ENCODE measurements around the gene FBXO36.

FBXO36 gene

GRCh38 chr2:229974266-229974665 lies 52.0 kb downstream of the FBXO36 start:
- no peak for DNase-seq

GRCh38 chr2:229980431-229981184 lies 58.3 kb downstream of the FBXO36 start:
- no peak for DNase-seq

GRCh38 chr2:229993236-229993635 lies 70.9 kb downstream of the FBXO36 start:
- DNase-seq: no peak

DNA sequence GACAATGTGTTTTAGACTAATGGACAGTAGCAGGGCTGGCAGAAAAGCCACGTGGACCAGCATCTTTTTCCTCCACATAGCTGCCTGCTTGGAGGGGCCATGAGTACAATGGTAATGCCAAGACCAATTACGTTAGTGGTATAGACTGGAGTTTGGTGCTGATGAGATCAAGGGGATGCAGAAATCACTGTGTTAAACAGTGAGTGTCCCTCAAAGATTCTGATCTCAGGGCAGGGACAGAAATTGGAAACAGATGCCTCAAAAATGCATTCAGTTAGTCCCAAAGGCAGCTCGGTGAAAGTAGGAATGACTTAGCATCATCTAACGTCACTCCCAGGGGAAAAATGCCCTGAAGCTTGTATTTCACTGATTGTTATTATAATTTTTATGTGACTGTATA lies 74.0 kb downstream of the FBXO36 start:
- DNase-seq: no peak

DNA sequence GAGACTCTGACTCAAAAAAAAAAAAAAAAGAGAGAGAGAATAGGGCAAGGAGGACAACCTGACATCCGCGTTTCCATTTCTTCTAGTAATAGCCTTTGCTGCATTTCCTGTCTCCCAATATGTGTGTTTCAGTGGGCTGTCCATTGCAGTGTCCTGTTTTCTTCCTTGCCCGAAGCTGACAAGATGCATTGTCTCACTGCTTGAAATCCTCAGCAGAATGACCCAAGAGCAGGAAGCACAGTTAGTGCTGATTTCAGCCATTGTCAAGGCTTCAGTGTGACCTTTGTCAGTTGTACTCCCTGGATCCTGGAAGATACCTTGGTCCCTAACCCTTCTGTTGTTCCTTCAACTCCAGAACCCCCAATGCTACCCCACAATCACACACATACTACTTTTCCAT lies 75.3 kb downstream of the FBXO36 start:
- DNase-seq: no peak

DNA sequence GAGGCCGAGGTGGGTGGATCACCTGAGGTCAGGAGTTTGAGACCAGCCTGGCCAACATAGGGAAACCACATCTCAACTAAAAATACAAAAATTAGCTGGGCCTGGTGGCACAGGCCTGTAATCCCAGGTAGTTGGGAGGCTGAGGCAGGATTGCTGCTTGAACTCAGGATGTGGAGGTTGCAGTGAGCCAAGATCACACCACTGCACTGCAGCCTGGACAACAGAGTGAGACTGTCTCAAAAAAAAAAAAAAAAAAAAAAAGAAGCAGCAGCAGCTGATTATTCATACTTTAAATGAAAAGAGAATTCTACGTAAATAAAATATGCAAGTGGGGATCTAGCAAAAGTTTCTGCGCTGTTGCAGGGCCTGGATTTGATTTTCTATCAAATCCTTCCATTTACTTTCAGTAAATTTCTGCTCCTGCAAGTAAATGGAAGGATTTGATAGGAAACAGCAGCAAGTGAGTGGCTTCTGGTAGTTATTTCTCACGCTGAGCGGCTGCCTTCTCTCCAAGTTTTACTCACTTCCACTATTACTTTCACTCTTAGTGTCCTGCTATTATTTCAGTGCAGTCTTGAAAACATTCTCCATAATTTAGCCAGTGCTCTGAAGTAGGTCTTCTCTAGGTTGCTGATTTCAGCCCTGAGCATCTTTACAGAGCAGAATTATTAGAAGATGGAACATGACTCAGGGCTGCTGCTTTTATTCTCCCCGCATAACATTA lies 78.0 kb downstream of the FBXO36 start:
- DNase-seq: no peak

DNA sequence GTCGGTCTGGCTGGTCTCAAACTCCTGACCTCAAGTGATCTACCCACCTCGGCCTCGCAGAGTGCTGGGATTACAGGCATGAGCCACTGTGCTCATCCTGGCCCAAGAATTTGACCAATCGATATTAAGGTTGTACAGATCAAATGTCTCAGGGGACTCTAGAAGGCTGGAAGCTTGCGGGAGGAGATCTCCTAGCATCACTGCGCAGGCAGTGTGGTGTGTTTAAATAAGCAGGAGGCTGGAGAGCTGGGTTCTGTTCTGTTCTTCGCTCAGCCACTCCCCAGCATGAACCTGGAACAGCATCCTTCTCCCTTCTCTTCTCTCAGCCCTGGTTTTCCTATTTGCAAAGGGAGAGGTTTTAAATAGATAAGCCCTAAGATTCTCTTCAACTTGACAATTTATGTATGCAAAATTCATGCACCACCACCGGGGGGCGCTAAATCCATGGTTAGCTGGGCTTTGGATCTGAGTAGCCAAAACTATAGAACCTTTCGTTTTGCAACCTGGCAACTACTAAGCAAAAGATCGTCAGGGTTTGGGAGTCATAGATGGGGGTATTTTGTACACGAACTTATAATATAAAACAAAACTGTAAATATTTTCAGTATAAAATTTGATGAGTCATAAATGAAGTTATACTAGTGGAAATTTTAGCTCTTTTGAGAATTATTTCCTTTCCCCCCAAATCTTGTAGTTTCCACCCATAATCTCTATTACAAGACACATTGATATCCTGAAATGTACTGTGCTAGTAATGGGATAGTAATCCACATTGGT lies 85.8 kb downstream of the FBXO36 start:
- DNase-seq: peak; percentile 86

GRCh38 chr2:230008708-230009066 lies 86.4 kb downstream of the FBXO36 start:
- DNase-seq: no peak

DNA sequence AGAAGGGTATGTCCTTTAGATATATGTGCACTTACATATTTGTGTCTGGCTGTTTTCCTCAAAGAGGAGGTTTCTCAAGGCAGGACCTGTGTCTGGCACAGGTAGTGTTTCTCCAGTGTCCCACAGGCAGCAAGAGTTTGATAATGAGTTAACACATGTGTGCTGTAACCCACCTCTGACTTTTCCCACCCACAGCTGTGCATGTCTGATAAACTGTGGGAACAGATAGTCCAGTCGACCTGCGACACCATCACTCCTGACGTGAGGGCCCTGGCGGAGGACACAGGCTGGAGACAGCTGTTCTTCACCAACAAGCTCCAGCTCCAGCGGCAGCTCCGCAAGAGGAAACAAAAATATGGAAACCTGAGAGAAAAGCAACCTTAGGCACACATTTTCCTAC lies 88.2 kb downstream of the FBXO36 start:
- no peak for DNase-seq

DNA sequence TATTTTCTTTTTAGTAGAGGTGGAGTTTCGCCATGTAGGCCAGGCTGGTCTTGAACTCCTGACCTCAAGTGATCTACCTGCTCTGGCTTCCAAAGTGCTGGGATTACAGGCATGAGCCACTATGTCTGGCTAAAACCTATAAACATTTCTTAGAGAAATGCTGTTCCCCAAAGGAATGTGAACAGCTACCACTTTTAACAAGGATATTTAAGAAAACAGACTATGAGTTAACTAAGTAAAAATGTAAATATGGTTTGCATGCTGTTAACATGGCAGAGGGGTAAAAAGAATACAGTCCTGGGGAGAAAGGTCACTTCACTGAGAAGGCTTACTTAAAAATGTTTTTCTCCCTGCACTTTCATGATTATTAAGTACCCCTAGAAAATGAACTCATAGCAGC lies 89.3 kb downstream of the FBXO36 start:
- no peak for DNase-seq

GRCh38 chr2:230012267-230012884 lies 90.1 kb downstream of the FBXO36 start:
- no peak for DNase-seq

GRCh38 chr2:230016844-230017243 lies 94.5 kb downstream of the FBXO36 start:
- no peak for DNase-seq

- no peak for DNase-seq
These were observed 95.8 kb downstream of the FBXO36 start for GRCh38 chr2:230018153-230018552.

DNA sequence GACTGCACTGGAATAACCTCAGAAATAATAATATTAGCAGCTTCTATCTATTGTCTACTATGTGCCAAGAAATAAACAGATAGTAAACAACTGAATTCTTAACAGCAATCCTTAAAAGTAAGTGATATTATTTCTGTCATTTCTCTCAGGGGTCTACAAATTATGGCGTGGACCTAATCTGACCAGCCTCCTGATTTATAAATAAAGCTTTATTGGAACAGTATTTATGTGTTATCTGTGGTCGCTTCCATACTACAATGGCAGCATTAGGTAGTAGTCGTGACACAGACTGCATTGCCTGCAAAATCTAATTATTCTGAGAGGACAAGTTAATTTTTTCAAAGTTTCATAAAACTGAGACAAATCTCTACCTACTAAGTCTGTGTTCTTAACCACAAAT lies 97.4 kb downstream of the FBXO36 start:
- no peak for DNase-seq

DNA sequence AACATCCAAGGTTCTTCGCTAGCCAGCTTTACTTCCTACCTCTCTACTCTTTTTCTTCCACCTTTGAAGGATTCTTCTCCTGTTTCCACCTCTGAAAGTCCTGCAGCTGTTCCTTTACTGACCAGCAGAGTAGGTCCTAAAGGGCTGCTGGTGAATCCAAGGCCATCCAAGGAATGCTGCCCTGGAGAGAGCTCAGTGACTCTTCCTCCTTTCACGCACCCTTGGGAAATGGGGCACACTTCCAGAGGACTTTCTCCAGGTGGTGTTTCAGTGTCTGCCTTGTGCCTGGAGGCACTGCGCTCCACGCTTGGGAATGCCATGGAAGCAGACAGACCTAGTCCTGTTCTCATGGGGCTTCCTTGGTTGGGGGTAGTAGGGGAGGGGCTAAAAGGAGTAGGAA lies 101.0 kb downstream of the FBXO36 start:
- no peak for DNase-seq

DNA sequence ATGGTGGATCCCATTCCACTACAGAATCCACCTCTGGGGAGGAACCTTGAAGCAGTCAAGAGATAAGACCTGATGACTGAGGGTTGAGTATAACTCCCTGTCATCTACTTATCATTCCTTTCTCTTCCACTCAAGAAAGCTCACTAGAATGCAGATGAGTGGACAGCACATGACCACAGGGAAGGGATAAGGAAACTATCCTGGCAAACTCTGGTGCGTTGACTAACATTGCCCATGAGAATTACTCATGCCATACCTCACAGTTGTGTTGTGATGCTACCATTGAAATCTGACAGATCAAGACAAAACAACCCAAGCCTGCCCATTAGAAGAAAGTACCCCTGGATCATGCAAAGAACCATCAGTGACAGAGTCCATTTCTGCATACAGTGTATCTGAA lies 119.9 kb downstream of the FBXO36 start:
- DNase-seq: no peak

- no peak for DNase-seq
These were observed 120.7 kb downstream of the FBXO36 start for GRCh38 chr2:230043025-230043424.

- DNase-seq: no peak
These were observed 121.2 kb downstream of the FBXO36 start for GRCh38 chr2:230043461-230043860.

DNA sequence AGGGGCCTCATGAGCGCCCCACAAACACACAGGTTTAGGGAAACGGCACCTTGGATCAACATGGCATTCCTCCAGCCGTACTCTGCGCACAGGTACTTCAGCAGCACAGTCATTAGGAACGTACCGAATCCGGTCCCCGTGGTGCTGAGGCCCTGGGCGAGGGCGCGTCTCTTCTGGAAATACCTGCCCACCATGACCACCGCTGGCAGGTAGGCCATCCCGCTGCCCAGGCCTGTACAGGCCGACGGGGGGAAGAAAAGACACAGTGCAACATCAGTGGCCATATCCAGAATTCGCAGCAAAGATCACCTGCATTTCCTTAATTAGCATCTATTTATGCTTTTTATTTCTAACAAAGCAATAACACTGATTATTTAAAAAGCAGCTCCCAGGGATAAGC lies 124.2 kb downstream of the FBXO36 start:
- no peak for DNase-seq

- no peak for DNase-seq
These were observed 125.8 kb downstream of the FBXO36 start for GRCh38 chr2:230048010-230048671.

- no peak for DNase-seq
These were observed 127.8 kb downstream of the FBXO36 start for GRCh38 chr2:230050136-230050535.

DNA sequence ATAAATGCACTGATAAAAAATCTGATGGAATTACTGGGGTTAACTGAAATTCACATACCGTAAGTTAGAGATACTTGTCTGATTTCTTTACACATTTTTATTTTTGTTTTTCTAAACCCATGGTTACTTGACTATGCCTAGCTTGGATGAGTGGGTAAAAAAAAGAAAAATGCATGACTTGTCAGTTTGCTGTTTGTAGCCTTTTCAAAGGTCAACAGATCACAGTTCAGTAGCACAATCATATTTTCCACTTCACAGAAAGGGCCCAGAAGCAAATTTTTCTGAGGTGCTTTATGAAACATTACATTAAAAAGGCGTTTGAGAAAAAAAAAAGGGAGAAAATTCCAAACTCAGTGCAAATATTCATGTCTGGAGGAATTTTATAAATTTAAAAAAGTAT lies 130.0 kb downstream of the FBXO36 start:
- no peak for DNase-seq

Measured in activated T-cell treated with anti-CD3 and anti-CD28 coated beads for 4 hours (primary cell).